Effector CD8-positive, alpha-beta T cell (primary cell): Measurements from ENCODE around the gene PLIN3.
"Not testable (repeated sequence)": the region's sequence is repeated elsewhere in the genome, so short reads cannot be mapped to it uniquely, and the experiment has no call there.

Experiments used
- DNase-seq: peaks from one replicate; lab custom pipeline; 2025; lab: John Stamatoyannopoulos, UW
- total RNA-seq, 4 experiments: gene quantifications; one replicate each; lab custom pipeline; 2026; lab: John Stamatoyannopoulos, UW

Gene PLIN3, protein sequence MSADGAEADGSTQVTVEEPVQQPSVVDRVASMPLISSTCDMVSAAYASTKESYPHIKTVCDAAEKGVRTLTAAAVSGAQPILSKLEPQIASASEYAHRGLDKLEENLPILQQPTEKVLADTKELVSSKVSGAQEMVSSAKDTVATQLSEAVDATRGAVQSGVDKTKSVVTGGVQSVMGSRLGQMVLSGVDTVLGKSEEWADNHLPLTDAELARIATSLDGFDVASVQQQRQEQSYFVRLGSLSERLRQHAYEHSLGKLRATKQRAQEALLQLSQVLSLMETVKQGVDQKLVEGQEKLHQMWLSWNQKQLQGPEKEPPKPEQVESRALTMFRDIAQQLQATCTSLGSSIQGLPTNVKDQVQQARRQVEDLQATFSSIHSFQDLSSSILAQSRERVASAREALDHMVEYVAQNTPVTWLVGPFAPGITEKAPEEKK
- total RNA-seq, result 23.2 to 24.8 (median 24.4) reads per million in 4 experiments

DNA sequence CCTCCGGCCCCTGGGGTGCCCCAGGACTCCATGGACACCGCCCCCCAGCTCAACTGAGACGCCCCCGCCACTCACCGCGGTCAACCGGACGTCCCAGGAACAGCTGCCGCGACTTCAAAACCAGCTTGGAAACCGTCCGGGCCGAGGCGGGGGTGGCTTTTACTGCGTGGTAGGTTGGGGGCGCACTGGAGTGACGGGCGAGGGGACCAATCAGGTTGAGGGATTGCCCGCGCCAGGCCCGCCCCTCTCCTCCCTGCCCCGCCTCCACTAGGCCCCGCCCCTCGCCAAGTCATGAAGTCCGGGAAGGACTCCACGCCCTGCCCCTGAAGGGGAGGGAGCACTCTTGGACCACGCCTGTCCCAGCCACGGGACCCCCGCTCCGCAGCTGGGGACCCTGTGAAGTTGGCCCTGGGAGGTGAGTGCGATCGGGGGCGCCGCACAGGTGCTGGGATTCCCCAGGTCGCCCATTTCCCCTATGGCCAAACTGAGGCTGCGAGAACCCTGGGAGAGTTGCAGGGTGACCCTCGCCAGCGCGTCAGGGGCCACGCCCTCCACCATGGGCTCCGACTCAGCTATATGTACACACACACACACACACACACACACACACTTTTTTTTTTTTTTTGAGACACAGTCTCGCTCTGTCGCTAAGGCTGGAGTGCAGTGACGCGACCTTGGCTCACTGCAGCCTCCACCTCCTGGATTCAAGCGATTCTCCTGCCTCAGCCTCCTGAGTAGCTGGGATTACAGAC is at the start of gene PLIN3:
Gene PLIN3 (minus strand): TSS at position 134 of the 752 bp plus-strand sequence. CDS start 6,273 bp downstream, outside the sequence.
- DNase-seq, result peak; percentile 84

DNA sequence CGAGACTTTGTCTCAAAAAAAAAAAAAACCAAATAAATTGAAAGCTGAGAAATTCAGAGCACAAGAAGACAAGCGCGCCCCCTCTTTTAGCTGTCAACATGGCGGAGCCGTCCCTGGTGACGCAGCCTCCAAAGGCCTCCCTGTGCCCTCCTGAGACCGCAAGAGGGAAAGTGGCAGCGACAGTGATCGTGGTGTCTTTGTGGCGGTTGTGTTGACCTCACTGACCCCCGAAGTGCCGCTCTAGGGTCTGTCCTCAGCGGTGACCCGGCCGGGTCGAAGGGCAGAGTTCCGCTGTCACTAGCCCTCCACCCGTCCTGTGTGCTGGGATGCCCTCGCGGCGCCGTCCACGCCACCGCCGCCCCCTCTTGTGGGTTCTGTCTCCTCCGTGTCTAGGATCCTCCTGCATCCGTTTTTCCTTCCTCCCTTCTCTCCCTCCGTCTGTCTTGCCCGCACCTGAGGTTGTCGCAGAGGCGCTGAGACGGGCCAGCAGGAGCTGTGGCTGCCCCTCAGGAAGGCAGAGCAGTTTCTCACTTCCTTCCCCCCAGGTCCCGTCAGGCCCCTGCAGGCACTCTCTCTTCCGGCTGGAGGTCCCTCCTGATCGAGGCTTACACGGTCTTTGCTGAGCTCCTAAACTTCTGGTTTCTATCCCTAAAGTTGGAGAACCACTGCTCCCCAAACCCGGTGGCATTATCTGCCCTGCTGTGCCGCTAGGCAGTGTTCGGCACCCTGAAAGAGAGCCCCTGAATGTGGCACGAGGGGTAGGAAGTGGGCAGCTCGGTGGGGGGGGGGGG is 49.0 kb upstream of the PLIN3 start:
- DNase-seq, result peak; percentile 36

DNA sequence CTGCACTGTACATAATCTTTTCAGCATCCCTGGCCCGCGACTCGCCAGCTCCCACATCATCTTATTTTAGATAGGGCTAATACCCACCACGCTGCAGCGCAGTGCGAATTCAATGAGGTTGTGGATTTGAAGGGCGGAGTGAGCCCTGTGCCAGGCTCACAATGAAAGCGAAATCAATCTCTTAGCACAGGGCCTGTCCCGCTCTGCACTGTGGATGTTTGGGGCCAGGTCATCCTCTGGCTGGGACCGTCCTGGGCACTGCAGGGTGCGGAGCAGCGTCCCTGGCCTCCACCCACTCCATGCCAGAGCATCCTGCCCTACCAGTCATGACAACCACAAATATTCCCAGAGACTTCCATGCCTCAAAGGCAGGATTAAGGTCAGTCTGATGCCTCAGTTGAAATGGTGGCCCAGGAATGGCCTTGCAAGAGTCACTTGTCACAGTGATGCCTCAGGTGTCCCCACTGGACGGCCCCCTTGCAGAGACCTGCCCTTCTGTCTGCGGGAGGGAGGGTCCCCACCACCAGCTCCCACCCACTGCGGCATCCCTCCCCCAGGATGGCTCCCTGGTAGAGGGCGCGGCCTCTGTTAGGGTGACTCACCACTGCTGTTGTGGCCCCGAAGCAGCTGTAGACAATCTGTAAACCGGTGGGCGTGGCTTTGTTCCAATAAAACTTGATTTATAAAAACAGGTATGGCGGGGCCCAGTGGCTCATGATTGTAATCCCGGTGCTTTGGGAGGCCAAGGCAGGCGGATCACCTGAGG is 47.5 kb upstream of the PLIN3 start:
- peak; percentile 56 for DNase-seq

DNA sequence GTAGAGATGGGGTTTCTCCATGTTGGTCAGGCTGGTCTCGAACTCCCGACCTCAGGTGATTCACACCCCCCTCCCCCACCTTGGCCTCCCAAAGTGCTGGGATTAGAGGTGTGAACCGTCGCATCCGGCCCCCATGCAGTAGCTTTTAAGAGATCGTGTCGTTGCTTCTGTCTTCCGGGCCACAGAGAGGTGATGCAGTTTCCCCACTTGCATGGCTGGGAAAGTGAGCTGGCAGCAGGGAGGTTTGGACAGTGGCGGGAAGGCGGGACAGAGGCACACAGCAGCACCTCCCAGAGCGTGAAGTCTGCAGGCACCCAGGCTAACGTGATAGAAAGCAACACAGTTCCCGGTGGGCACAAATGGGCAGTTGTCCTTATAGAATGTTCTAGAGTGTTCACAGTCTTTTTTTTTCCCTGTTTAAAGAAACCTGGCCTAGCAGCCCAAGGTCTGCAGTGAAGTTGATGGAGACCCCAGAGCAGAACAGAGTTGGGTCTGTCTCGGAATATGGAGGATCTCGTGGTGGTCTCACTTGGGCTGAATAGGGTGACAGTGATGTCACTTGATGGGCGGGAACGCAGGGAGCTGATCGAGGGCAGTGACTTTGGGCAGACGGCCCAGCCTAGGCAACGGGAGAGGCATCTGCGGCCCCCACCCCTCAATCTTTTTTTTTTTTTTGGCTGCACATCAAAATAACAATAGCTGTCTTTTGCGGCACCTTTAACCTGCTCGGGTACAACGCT is 46.7 kb upstream of the PLIN3 start:
- no peak for DNase-seq

DNA sequence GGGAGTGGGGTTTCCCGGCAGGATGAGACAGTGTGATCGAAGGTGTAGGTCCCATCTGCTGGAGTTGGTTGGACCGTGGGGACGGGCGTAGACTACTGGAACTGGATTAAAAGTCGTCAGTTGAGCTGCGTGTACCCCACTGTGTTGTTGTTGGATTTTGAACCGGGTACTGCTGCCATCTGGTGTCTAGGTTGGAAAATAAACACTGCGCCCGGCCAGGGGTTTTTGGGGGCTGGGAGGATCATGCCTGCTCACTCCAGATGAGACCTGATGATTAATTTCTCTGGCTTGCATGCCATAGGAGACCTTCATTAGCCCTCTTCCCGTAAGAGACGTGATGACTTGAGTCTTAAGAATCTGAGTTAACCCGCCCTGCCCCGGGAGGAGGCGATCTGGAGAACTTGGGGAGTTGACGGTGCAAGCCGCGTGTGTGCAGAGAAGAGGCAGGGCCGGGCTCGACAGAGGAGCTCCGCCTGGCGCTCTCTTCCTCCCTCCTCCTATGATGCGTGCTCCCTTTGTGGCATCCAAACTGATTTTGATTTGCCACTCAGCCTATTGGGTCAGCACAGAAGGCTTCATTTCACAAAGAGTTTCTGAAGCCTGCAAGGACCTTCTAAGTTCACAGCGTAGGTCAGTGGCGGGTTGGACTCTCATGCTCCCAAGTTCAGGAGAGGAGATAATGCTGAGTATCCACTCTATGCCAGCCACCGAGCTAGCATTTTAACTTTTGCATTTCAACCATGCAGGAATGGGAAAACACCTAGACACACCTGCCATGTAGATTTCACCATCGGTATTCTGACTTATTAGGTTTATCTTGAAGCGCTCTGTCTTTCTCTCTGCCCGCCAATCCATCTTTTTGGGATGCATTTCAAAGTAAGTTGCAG is 44.6 kb upstream of the PLIN3 start:
- peak; percentile 57 for DNase-seq

DNA sequence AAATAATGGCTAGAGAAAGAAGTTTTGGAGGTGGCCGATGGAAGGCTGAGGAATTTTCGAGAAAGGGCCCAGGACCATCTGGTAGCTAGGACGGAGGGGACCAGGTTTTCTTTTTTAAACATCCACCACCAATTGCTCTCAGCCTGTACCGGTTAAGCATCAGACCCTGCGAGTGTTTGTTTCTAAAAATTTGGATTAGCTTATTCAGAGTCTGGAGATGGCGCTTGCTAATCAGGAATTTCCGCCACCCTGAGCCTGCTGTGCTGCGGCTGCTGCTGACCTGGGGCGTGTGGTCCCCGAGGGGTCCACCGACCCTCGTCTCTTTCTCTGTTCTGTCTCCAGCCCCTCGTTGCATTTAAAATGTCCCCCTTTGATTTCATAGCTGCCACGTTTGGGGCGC is 43.8 kb upstream of the PLIN3 start:
- no peak for DNase-seq

DNA sequence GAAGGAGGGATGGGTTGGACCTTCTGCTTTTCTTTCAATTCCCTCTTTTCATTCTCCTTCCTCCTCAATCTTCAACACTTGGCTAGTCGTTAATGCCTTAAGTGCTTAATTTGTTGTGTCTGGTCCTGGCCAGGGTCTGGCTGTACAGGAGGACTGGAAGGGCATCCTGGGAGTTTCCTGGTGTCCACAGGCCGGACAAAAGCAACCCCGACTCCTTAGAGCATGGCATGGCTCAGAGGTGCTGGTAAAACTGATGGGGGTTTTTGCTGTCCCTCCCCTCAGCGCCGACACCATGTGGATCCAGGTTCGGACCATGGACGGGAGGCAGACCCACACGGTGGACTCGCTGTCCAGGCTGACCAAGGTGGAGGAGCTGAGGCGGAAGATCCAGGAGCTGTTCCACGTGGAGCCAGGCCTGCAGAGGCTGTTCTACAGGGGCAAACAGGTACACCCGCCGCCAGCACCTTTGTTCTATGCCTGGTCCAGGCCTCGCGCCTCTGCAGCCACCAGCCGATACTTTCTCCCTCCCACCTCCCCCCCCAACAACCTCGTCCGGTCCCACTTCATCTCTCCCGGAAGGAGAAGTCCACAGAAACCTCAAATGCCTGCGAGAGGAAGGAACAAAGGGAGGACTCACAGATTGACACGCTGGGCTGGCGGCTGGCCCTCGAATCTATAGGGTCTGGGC is 43.3 kb upstream of the PLIN3 start:
- no peak for DNase-seq

DNA sequence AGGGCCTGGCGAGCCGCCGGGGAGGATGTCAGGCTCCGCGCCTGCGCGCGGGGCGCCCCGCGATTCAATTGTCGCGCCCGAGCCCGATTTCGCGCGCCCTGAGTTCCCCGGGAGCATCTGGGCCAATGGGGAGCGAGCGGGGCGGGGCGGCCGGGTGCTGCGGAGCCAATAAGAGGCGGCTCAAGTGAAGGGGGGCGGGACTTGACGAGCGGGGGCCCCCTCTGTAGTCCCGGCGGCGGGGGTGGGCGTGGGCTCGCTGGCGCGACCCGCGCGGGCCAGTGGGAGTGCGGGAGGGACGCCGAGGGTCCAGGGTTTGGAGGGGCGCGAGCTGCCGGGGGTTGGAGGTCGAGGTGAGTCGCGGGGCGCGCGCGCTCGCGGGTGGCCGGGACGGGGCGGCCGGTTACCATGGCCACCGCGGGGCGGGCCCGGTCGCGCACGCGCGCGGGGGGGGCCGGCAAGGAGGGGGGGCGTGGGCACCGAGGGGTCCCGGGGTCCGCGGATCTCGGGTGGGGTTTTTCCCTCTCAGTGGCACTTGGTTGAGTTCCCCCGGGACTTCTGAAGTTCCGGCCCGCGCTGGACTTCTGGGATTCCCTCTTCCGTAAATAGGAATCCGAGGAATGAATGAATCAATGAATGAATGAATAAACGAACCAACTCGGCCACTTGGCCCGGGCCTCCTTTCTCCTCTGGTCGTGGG is 42.6 kb upstream of the PLIN3 start:
- peak; percentile 88 for DNase-seq

DNA sequence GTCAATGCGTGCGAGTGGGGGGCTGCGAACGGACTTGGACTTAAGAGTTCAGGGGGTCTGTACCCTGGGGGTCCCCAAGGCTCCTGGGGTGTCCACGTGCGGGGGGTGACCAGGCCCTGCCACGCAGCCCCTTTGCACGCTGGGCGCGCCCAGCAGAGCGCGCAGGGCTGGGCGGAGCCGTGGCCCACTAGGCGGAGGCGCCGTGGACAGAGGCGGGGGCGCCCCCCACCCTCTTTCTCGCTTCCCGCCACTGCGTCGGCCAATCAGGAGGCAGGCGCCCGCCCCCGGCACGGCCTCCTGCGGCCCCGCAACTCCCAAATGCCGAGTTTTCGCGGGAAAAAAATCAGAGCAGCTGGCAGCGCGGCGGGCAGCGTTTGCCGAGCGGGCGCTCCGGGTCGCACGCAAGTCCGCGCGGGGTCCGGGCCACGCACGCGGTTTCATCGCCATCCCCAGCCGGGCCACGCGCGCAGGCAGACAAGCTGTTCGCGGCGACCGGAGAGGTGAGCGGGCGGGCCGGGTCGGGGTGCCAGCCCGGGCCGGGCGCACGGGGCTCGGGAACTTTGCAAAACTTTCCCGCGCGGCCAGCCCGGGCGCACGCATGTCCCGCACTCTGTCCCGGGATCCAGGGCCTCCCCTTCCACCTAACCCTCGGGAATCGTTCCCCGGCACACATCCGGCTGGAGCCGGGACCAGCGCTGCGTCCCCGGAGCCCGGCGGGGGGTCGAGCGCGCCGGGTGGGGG is 41.9 kb upstream of the PLIN3 start, which contains the start of gene UHRF1:
Gene UHRF1 (plus strand): TSS at position 346 of the 741 bp plus-strand sequence. CDS start 1,385 bp downstream, outside the sequence.
- no peak for DNase-seq

DNA sequence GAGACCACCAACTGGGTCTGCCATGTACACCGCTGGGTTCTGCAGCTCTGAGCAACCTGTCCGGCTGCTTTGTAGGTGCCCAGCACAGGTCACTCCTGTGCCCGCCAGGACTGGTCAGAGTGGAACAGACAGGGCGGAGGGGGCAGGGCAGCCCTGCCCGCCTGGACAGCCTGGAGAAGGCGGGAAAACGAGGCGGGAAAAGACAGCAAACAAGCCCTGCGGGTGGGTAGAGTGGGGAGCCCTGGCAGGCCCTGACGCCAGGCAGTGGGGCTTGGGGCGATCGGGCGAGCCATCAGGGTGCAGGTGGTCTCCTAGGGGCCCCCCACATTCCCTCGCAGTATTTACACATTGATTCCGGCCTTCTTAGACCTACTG is 41.3 kb upstream of the PLIN3 start:
- DNase-seq, result no peak

DNA sequence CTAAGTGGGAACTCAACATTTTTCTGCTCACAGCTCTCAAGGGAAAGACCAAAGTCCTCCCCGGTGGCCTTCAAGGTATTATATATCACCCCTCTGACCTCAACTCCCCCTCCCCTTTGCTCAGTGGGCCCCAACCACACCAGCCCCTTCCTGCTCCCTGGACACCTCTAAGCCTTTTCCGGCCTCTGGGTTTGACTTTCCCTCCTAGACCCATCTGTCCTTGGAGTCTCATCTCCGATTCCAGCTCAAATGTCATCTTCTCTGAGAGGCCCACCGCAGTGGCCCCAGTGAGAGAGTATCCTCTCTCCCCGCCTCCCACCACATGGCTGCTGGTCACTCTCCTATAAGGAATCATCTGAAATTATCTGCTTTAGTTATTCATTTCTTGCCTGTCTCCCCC is 40.9 kb upstream of the PLIN3 start:
- DNase-seq, result no peak

DNA sequence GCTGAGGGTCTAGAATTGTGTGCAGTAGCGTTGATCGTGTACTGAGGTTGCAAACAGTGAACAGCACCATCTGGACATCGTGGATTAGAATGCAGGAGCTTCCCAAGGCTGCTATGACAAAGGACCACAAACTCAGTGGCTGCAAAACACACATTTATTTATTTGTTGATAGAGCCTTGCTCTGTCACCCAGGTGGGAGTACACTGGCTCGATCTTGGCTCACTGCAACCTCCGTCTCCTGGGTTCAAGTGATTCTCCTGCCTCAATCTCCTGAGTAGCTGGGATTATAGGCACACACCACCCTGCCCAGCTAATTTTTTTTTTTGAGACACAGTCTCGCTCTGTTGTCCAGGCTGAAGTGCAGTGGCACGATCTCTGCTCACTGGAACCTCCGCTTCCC is 39.5 kb upstream of the PLIN3 start:
- DNase-seq, result no peak

DNA sequence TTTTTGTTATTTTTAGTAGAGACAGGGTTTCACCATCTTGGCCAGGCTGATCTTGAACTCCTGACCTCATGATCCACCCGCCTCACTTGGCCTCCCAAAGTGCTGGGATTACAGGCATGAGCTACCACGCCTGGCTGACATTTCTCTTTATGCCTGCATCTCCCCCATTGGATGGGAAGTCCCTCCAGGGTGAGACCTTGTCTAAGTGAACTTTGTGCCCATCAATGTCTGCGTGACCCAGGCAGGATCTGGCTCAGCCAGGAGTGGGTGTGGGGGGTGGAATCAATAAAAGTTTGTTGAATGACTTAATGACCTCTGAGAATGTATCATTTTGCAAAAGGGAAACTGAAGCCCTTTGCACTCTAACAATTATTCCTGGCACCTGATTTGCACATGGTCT is 37.0 kb upstream of the PLIN3 start:
- no peak for DNase-seq

DNA sequence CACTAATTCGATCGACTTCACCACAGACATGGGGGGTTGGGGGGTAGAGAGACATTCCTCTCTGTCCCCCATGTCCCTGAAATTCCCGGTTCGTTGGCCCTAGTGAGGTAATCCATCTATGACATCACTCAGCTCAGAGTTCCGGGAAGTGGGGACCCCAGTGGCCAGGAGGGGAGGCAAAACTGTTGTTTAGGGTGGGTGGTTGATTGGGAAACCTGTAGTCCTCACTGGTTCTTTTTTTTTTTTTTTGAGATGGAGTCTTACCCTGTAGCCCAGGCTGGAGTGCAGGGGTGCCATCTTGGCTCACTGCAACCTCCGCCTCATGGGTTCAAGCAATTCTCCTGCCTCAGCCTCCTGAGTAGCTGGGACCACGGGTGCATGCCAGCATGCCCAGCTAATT is 35.3 kb upstream of the PLIN3 start, which contains the start of gene ARRDC5:
Gene ARRDC5 (minus strand): TSS at position 101 of the 400 bp plus-strand sequence. CDS start 71 bp downstream, at position 30.
- DNase-seq, result no peak

DNA sequence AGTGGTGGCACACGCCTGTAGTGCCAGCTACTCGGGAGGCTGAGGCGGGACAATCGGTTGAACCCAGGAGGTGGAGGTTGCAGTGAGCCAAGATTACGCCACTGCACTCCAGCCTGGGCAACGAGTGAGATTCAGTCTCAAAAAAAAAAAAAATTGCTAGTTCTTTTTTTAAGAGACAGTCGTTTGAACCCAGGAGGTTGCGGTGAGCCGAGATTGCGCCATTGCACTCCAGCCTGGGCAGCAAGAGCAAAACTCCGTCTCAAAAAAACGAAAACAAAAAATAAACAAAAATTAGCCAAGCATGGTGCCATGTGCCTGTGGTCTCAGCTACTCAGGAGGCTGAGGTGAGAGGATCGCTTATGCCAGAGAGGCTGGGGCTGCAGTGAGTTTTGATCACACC is 33.4 kb upstream of the PLIN3 start:
- not testable (repeated sequence) for DNase-seq

DNA sequence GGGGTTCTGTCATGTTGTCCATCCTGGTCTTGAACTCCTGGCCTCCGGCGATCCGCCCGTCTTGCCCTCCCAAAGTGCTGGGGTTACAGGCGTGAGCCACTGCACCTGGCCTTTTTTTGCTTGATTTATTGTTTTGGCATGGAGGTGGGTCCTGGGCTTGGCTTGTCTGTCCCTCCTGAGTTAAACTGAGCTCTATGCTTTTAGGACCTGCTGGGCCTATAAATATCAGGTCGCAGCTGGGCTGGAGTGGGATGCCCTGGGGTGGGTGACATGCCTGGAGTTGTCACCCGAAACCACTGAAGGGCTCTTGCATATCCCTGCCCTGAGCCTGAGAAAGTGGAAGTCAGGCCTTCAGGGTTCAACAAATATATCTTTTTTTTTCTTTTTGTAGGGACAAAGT is 29.7 kb upstream of the PLIN3 start:
- no peak for DNase-seq

DNA sequence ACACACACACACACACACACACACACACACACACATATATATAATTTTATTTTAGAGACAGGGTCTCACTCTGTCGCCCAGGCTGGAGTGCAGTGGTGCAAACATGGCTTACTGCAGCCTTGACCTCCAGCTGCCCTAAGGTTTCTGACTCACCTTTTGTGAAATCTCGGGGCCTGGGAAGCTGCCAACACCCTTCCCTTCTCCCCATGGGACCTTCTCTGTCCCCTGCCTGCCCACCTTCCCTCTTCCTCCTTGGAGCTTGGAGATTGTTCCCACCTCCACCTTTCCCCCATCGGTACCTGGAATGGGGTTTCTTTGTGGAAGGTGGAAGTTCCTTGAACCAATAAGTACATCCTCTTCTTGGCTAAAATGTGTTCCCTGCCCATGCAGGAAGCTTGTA is 28.9 kb upstream of the PLIN3 start:
- DNase-seq, result no peak

DNA sequence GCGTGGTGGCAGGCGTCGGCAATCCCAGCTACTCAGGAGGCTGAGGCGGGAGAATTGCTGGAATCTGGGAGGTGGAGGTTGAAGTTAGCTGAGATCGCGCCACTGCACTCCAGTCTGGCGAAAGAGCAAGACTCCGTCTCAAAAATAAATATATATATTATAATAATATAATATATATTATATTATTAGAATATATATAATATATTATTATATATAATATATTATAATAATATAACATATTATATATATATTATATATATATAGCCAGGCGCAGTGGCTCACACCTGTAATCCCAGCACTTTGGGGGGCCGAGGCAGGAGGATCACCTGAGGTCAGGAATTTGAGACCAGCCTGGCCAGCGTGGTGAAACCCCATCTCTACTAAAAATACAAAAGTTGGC is 25.5 kb upstream of the PLIN3 start:
- not testable (repeated sequence) for DNase-seq
